Left lung (tissue), 10 donors: ENCODE data around the gene FCRL1. TPM values are rescaled to one million over a fixed set of nuclear protein-coding genes. Genes with fewer than 3 reads are reported as not detected.

Experiments used
- ATAC-seq: fragments of 200-7000 bp; cut with Tn5 transposase; one replicate; pipeline ENCODE4 v1.9.1; 2020; ENCODE audit warnings: moderate library complexity
- DNase-seq, 4 donors: peaks; one replicate each; pipeline ENCODE4 v3.0.0-alpha.2; 2013 to 2020
- H3K27ac ChIP-seq, 2 donors: fragments of 200-600 bp; sonication (generic) in 1 of 2; one replicate each; pipeline versions ENCODE4 v1.5.0 to v1.8.0; 2020 to 2021
- H3K27me3 ChIP-seq, 2 donors: fragments of 200-600 bp; sonication (generic) in 1 of 2; one replicate each; pipeline versions ENCODE4 v1.5.0 to v1.8.0; 2020 to 2021
- H3K36me3 ChIP-seq, 2 donors: fragments of 200-600 bp; sonication (generic) in 1 of 2; one replicate each; pipeline versions ENCODE4 v1.5.0 to v1.8.0; 2020 to 2021
- H3K4me1 ChIP-seq, 2 donors: fragments of 200-600 bp; one replicate each; pipeline ENCODE4 v1.8.0; 2021
- H3K4me3 ChIP-seq, 2 donors: fragments of 200-600 bp; sonication (generic) in 1 of 2; one replicate each; pipeline versions ENCODE4 v1.5.0 to v1.8.0; 2020 to 2021; ENCODE audit warnings: mild to moderate bottlenecking in 1 of 2
- H3K9me3 ChIP-seq, 2 donors: fragments of 200-600 bp; sonication (generic) in 1 of 2; one replicate each; pipeline versions ENCODE4 v1.5.0 to v1.8.0; 2020 to 2021
- CTCF ChIP-seq, 2 donors: fragments of 200-600 bp; sonication (generic) in 1 of 2; IDR thresholded peaks; one replicate each; pipeline versions ENCODE4 v1.5.0 to v1.8.0; 2021; ENCODE audit warnings: antibody characterized with exemption in 2 of 2
- intact Hi-C, 2 donors: fragments of 100-400 bp; cut with DNase I; formaldehyde crosslinking; loops; one replicate each; pipeline versions ENCODE4 v1.11.2 to v1.14.2; 2022
- polyA plus RNA-seq, 6 donors: library from polyadenylated mRNA; unstranded; fragments of 120-200 nt; gene quantifications; one replicate each; pipeline ENCODE4 v1.2.1, GENCODE V29; 2013; ENCODE audit not compliant: insufficient read length in 6 of 6
- total RNA-seq, 2 donors: library from RNA; stranded (reverse); fragmentation: NEBNext Ultra II Directional; extraction: Animal tissue kit (Norgen Biotek cat#: 25700); gene quantifications; one replicate each; pipeline ENCODE4 v1.2.1, GENCODE V29; 2021
- donor health status: DM: no; HTN: yes; CAD: no.
- donor health status: DM: no; HTN: no; CAD: no.

The FCRL1 gene
- total and polyA plus RNA-seq, 8 donors = 0.14 to 3.4 (median 0.23) TPM

GRCh38 chr1:157784801-157785200 is 35.1 kb downstream of the FCRL1 start:
- no peak for DNase-seq
- intact Hi-C loops = no loop called here
- no peak overlapping the region for H3K27ac ChIP-seq
- H3K9me3 ChIP-seq = no peaks in the 10 kb centered on the region
- H3K4me1 ChIP-seq = no peaks in the 10 kb centered on the region
- no peaks in the 10 kb centered on the region for H3K27me3 ChIP-seq
- no peak overlapping the region for H3K4me3 ChIP-seq
- TF ChIP-seq CTCF (IDR thresholded peaks at IDR 0.05) = no peak
- no peak for ATAC-seq
- no peaks in the 10 kb centered on the region for H3K36me3 ChIP-seq

- Histone ChIP-seq H3K27me3 (no peaks in the 10 kb centered on the region), H3K27ac (no peak overlapping the region), H3K9me3 (no peaks in the 10 kb centered on the region), H3K4me1 (no peaks in the 10 kb centered on the region), H3K36me3 (no peaks in the 10 kb centered on the region), H3K4me3 (no peak overlapping the region)
- intact Hi-C loops = no loop called here
- DNase-seq (no peak), ATAC-seq (no peak)
- no peak for TF ChIP-seq CTCF (IDR thresholded peaks at IDR 0.05)
These were observed 37.0 kb downstream of the FCRL1 start for GRCh38 chr1:157782931-157783330.

- ATAC-seq = no peak
- Histone ChIP-seq H3K27ac (no peak overlapping the region), H3K4me3 (no peak overlapping the region), H3K27me3 (no peaks in the 10 kb centered on the region), H3K9me3 (no peaks in the 10 kb centered on the region), H3K4me1 (no peaks in the 10 kb centered on the region), H3K36me3 (no peaks in the 10 kb centered on the region)
- intact Hi-C loops = no loop called here
- TF ChIP-seq CTCF (IDR thresholded peaks at IDR 0.05) = no peak
- no peak for DNase-seq
These were observed 38.9 kb downstream of the FCRL1 start for GRCh38 chr1:157781048-157781447.

GRCh38 chr1:157776971-157777391 is 42.9 kb downstream of the FCRL1 start, which contains the start of gene FCRL2:
Gene FCRL2, minus strand, starts transcription at chr1:157777132. Its CDS starts 59 bp downstream, at chr1:157777073.
- no peaks in the 10 kb centered on the region for H3K4me1 ChIP-seq
- intact Hi-C loops = no loop called here
- H3K9me3 ChIP-seq = no peaks in the 10 kb centered on the region
- TF ChIP-seq CTCF (IDR thresholded peaks at IDR 0.05) = no peak
- no peaks in the 10 kb centered on the region for H3K27me3 ChIP-seq
- no peak for DNase-seq
- no peaks in the 10 kb centered on the region for H3K36me3 ChIP-seq
- no peak for ATAC-seq
- H3K27ac ChIP-seq = no peak within 1 kb of the TSS
- no peak within 1 kb of the TSS for H3K4me3 ChIP-seq

GRCh38 chr1:157775101-157775870 is 44.6 kb downstream of the FCRL1 start:
- H3K27ac ChIP-seq = no peak overlapping the region
- H3K27me3 ChIP-seq = no peaks in the 10 kb centered on the region
- no peak overlapping the region for H3K4me3 ChIP-seq
- H3K9me3 ChIP-seq = no peaks in the 10 kb centered on the region
- no peaks in the 10 kb centered on the region for H3K4me1 ChIP-seq
- H3K36me3 ChIP-seq = no peaks in the 10 kb centered on the region
- intact Hi-C loops = no loop called here
- DNase-seq (no peak), ATAC-seq (no peak)
- TF ChIP-seq CTCF (IDR thresholded peaks at IDR 0.05) = no peak
